B cell (primary cell): ENCODE data around the gene ARV1.

Experiments used
- CTCF ChIP-seq: fragments of 200-600 bp; IDR thresholded peaks from one replicate; pipeline ENCODE4 v1.8.0; 2022; ENCODE audit warnings: antibody characterized with exemption, mild to moderate bottlenecking
- EZH2 ChIP-seq: IDR thresholded peaks from 2 replicates; pipeline ENCODE4 v1.6.1; 2012; ENCODE audit warnings: borderline replicate concordance, low read depth, mild to moderate bottlenecking, moderate library complexity, low read length; ENCODE audit not compliant: insufficient read depth, poor library complexity, severe bottlenecking

DNA sequence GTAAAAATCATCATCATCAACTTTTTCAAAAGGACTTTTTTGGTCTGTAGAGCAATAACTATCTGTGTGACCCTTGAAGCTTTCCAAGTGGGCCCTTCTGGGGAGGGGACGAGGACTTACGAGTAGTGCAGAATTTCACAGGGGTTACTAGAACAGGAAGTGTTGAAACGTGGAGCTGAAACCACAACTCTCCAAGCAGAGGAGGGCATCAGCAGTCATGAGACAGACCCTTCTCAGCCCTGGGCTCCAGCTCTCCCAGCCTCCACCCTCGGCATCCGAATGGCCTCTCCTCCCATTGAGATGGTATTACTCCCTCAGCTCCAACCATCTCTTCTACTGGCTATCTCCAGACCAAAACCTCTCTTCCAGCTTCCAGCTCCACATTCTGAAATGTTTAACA, 57.5 kb downstream of the ARV1 start:
- no peak for TF ChIP-seq EZH2
- no peak for TF ChIP-seq CTCF
